Activated T-helper 17 cell treated with anti-CD3 and anti-CD28 coated beads, Interleukin-2, amount 50 U/mL, for 72 hours (primary cell): ENCODE measurements around the gene RNFT2. TPM values are rescaled to one million over a fixed set of nuclear protein-coding genes. Genes with fewer than 3 reads are reported as not detected.

Experiments used
- ATAC-seq: fragments of 150-1000 bp; cut with Tn5 transposase; replicated peaks from 2 replicates; pipeline ENCODE4 v1.10.0; 2021; ENCODE audit warnings: mild to moderate bottlenecking, moderate library complexity
- H3K27ac Mint-ChIP-seq: one replicate; pipeline ENCODE4 v1.8.0; 2022; ENCODE audit warnings: mixed read lengths
- H3K27me3 Mint-ChIP-seq: one replicate; pipeline ENCODE4 v1.8.0; 2022; ENCODE audit warnings: mixed read lengths
- H3K36me3 Mint-ChIP-seq: one replicate; pipeline ENCODE4 v1.8.0; 2022; ENCODE audit warnings: low read depth, mild to moderate bottlenecking, mixed read lengths
- H3K4me1 Mint-ChIP-seq: one replicate; pipeline ENCODE4 v1.8.0; 2022; ENCODE audit warnings: mixed read lengths
- H3K4me3 Mint-ChIP-seq: one replicate; pipeline ENCODE4 v1.8.0; 2022; ENCODE audit warnings: mild to moderate bottlenecking, mixed read lengths
- H3K9me3 Mint-ChIP-seq: one replicate; pipeline ENCODE4 v1.8.0; 2022; ENCODE audit warnings: mixed read lengths
- total RNA-seq, 2 donors: library from RNA; stranded (reverse); gene quantifications; one replicate each; pipeline ENCODE4 v1.2.3, GENCODE V29; 2022

RNFT2 gene
- total RNA-seq, 2 donors from 2014 or later = 12.3 to 23.6 TPM

- Mint-ChIP-seq H3K4me3 (no peak overlapping the region), H3K4me1 (no peaks in the 10 kb centered on the region), H3K27me3 (peaks cover 15% of the 10 kb centered on the region), H3K9me3 (no peaks in the 10 kb centered on the region), H3K27ac (no peak overlapping the region), H3K36me3 (no peaks in the 10 kb centered on the region)
- no peak for ATAC-seq
Observed at GRCh38 chr12:116887897-116888296, 149.8 kb downstream of the RNFT2 start.

GRCh38 chr12:116890330-116890729 is 152.2 kb downstream of the RNFT2 start:
- H3K27me3 Mint-ChIP-seq = no peaks in the 10 kb centered on the region
- H3K9me3 Mint-ChIP-seq = no peaks in the 10 kb centered on the region
- ATAC-seq = no peak
- no peak overlapping the region for H3K27ac Mint-ChIP-seq
- no peaks in the 10 kb centered on the region for H3K36me3 Mint-ChIP-seq
- H3K4me1 Mint-ChIP-seq = no peaks in the 10 kb centered on the region
- no peak overlapping the region for H3K4me3 Mint-ChIP-seq

- ATAC-seq = no peak
- Mint-ChIP-seq H3K36me3 (no peaks in the 10 kb centered on the region), H3K4me3 (no peak overlapping the region), H3K27ac (no peak overlapping the region), H3K4me1 (no peaks in the 10 kb centered on the region), H3K27me3 (no peaks in the 10 kb centered on the region), H3K9me3 (no peaks in the 10 kb centered on the region)
Observed at GRCh38 chr12:116891019-116891418, 152.9 kb downstream of the RNFT2 start.

- no peaks in the 10 kb centered on the region for H3K9me3 Mint-ChIP-seq
- no peak overlapping the region for H3K27ac Mint-ChIP-seq
- H3K4me3 Mint-ChIP-seq = no peak overlapping the region
- H3K36me3 Mint-ChIP-seq = no peaks in the 10 kb centered on the region
- no peaks in the 10 kb centered on the region for H3K27me3 Mint-ChIP-seq
- H3K4me1 Mint-ChIP-seq = no peaks in the 10 kb centered on the region
- no peak for ATAC-seq
Observed at GRCh38 chr12:116892349-116893140, 154.4 kb downstream of the RNFT2 start.

GRCh38 chr12:116894913-116895312 is 156.8 kb downstream of the RNFT2 start:
- Mint-ChIP-seq H3K9me3 (no peaks in the 10 kb centered on the region), H3K27ac (no peak overlapping the region), H3K27me3 (peaks cover 8% of the 10 kb centered on the region), H3K36me3 (no peaks in the 10 kb centered on the region), H3K4me1 (no peaks in the 10 kb centered on the region), H3K4me3 (no peak overlapping the region)
- no peak for ATAC-seq

- Mint-ChIP-seq H3K27ac (no peak overlapping the region), H3K4me1 (no peaks in the 10 kb centered on the region), H3K9me3 (no peaks in the 10 kb centered on the region), H3K27me3 (peaks cover 14% of the 10 kb centered on the region), H3K36me3 (no peaks in the 10 kb centered on the region), H3K4me3 (no peak overlapping the region)
- no peak for ATAC-seq
Observed at GRCh38 chr12:116896411-116896924, 158.4 kb downstream of the RNFT2 start.

- no peak overlapping the region for H3K4me3 Mint-ChIP-seq
Observed at GRCh38 chr12:116897476-116897875, 159.4 kb downstream of the RNFT2 start.

GRCh38 chr12:116898669-116899068 is 160.6 kb downstream of the RNFT2 start:
- peaks cover 27% of the 10 kb centered on the region for H3K27me3 Mint-ChIP-seq
- no peak overlapping the region for H3K4me3 Mint-ChIP-seq
- ATAC-seq = no peak
- H3K36me3 Mint-ChIP-seq = no peaks in the 10 kb centered on the region
- H3K27ac Mint-ChIP-seq = no peak overlapping the region
- H3K9me3 Mint-ChIP-seq = no peaks in the 10 kb centered on the region
- H3K4me1 Mint-ChIP-seq = no peaks in the 10 kb centered on the region

More at GRCh38 chr12:116897476-116897875, 159.4 kb downstream of the RNFT2 start:
- Mint-ChIP-seq H3K27ac (no peak overlapping the region), H3K9me3 (no peaks in the 10 kb centered on the region), H3K27me3 (peaks cover 24% of the 10 kb centered on the region), H3K36me3 (no peaks in the 10 kb centered on the region), H3K4me1 (no peaks in the 10 kb centered on the region)
- ATAC-seq = no peak

- H3K4me1 Mint-ChIP-seq = no peaks in the 10 kb centered on the region
- H3K4me3 Mint-ChIP-seq = no peak overlapping the region
- H3K27ac Mint-ChIP-seq = no peak overlapping the region
- no peaks in the 10 kb centered on the region for H3K9me3 Mint-ChIP-seq
- no peak for ATAC-seq
- H3K27me3 Mint-ChIP-seq = peaks cover 32% of the 10 kb centered on the region
- H3K36me3 Mint-ChIP-seq = no peaks in the 10 kb centered on the region
Observed at GRCh38 chr12:116901612-116902011, 163.5 kb downstream of the RNFT2 start.

Other genes starting within 250 kb of the RNFT2 start
- under 1 TPM; 0.90 to 0.97 TPM for gene MAP1LC3B2, start 178.9 kb upstream of the RNFT2 start, total RNA-seq
- gene SPRING1, start 246 bp upstream of the RNFT2 start, total RNA-seq = 10 to 100 TPM; 17.9 to 32.8 TPM
- not detected for gene HRK, start 143.1 kb downstream of the RNFT2 start, total RNA-seq
- 1 to 10 TPM; 2.4 to 8.8 TPM for gene FBXW8, start 172.6 kb downstream of the RNFT2 start, total RNA-seq